Transverse colon (tissue), 3 donors: ENCODE data around the gene CAMK2B.

Experiments used
- POLR2A ChIP-seq: fragments of 450-650 bp; IDR thresholded peaks from one replicate; pipeline ENCODE4 v1.6.1; 2016; ENCODE audit warnings: antibody characterized with exemption, mild to moderate bottlenecking, moderate library complexity
- TF ChIP-seq, protein P1 (sequence below), 5 experiments: fragments of 200-600 bp in 3 of 5; fragments of 450-650 bp in 2 of 5; sonication (generic) in 3 of 5; IDR thresholded peaks; 1 replicate in 2 of 5; 2 replicates in 3 of 5; pipeline ENCODE4 v1.5.1; 2016 to 2017; ENCODE audit warnings: antibody characterized with exemption in 5 of 5, inconsistent platforms in 3 of 5, mild to moderate bottlenecking in 2 of 5, moderate library complexity in 1 of 5

DNA sequence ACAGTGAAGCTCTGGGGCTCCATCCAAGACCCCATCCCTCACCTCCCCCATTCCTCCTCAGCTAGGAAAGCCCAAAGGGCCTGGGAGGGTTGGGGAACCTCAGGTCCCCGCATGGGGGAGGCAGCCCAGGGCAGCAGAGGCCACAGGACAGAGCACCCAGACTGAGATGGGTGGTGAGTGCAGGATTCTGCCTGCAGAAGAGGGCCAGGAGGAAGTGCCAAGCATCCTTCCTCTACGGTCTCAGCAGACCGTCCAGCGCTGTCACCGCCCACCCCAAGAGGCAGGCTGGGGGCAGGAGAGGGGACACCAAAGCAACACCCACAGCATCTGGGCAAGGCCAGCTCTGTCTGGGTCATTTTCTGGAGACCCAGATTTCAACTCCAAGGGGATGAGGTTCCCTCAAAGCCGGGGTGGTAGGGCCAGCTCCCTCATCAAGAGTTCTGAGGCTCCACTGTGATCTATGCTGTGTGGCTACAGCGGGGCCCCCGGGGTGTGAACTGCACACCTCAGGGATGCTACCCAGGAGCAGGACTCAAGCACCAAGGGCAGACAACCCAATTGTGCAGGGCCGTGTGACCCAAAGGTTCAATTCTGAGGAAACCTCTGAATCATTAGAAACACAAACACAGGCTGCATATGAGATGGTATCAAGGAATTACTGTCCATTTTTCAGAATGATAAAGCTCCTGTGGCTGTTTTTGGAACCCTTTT lies 46.8 kb downstream of the CAMK2B start:
- TF ChIP-seq, protein P1, sequence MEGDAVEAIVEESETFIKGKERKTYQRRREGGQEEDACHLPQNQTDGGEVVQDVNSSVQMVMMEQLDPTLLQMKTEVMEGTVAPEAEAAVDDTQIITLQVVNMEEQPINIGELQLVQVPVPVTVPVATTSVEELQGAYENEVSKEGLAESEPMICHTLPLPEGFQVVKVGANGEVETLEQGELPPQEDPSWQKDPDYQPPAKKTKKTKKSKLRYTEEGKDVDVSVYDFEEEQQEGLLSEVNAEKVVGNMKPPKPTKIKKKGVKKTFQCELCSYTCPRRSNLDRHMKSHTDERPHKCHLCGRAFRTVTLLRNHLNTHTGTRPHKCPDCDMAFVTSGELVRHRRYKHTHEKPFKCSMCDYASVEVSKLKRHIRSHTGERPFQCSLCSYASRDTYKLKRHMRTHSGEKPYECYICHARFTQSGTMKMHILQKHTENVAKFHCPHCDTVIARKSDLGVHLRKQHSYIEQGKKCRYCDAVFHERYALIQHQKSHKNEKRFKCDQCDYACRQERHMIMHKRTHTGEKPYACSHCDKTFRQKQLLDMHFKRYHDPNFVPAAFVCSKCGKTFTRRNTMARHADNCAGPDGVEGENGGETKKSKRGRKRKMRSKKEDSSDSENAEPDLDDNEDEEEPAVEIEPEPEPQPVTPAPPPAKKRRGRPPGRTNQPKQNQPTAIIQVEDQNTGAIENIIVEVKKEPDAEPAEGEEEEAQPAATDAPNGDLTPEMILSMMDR (IDR thresholded peaks at IDR 0.05): no peak
- TF ChIP-seq POLR2A: no peak
